ENCODE measurements around the gene CDC42BPB.

CDC42BPB gene, protein sequence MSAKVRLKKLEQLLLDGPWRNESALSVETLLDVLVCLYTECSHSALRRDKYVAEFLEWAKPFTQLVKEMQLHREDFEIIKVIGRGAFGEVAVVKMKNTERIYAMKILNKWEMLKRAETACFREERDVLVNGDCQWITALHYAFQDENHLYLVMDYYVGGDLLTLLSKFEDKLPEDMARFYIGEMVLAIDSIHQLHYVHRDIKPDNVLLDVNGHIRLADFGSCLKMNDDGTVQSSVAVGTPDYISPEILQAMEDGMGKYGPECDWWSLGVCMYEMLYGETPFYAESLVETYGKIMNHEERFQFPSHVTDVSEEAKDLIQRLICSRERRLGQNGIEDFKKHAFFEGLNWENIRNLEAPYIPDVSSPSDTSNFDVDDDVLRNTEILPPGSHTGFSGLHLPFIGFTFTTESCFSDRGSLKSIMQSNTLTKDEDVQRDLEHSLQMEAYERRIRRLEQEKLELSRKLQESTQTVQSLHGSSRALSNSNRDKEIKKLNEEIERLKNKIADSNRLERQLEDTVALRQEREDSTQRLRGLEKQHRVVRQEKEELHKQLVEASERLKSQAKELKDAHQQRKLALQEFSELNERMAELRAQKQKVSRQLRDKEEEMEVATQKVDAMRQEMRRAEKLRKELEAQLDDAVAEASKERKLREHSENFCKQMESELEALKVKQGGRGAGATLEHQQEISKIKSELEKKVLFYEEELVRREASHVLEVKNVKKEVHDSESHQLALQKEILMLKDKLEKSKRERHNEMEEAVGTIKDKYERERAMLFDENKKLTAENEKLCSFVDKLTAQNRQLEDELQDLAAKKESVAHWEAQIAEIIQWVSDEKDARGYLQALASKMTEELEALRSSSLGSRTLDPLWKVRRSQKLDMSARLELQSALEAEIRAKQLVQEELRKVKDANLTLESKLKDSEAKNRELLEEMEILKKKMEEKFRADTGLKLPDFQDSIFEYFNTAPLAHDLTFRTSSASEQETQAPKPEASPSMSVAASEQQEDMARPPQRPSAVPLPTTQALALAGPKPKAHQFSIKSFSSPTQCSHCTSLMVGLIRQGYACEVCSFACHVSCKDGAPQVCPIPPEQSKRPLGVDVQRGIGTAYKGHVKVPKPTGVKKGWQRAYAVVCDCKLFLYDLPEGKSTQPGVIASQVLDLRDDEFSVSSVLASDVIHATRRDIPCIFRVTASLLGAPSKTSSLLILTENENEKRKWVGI (N-terminal part only)

DNA sequence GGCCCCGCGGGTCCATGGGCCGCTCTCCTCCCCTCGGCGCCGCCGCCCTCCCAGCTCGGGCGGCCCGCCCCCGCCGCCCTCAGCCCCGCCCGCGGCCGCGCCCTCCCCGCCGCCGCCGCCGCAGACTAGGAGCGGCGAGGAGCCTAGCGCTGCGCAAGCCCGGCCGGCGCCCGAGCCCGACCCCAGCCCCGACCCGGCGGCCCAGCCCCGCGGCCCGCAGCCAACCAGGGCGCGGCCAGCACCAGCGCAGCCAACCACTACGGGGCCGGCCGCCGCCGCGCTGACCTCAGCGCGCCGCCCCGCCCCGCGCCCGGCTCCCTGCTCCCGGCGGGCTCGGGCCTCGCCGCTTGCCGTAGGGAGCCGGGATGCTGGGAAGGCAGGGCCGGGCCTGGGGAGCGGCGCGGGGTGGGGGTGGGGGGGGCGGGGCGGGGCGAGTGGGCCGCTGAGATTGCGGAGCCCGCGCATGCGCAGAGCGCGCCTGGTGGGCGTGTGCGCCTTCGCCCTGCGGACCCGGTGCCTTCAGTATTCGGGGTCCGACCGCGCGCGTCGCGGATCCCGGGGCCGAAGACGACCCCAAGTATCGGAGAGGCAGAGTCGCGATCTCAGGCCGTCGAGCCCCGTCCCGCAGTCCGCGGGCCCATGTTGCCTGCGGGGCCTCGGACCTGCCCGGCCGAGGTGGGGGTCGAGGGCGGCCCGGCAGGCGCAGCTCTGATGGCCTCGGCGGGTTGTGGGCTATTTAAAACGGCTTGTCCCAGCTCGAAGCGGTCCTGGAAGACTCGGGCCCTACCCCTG lies at the start of gene CDC42BPB:
CDC42BPB (minus strand) TSS at position 178 of the 792 bp plus-strand sequence. CDS start 376 bp downstream, outside the sequence.
- no peak for DNase-seq

DNA sequence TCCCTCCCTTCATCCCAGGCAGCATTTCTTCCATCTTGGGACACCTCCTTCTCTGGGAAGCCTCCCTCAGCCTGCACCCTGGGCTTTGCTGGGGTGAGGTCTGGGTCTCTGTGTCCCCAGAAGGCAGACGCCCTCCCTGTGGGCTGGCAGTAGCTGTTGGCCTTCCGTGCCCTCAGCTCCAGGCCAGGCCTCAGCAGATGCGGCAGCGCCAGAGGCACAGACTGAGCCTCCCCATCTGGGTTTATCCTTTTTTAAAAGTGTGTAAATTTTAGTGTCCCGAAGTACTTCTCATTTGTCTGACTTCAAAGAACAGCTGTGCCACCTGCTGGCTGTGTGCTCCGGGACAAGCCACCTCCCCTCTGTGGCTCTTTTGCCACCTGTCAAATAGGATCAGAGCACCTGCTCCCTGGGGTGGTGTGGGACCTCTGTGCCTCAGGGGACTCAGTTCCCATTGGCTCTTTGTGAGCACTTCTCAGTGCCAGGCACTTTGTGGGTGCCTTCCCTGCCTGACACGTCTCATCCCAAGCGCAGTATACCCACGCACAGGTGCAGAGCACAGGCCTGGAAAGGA lies 48.3 kb upstream of the CDC42BPB start:
- no peak for DNase-seq

DNA sequence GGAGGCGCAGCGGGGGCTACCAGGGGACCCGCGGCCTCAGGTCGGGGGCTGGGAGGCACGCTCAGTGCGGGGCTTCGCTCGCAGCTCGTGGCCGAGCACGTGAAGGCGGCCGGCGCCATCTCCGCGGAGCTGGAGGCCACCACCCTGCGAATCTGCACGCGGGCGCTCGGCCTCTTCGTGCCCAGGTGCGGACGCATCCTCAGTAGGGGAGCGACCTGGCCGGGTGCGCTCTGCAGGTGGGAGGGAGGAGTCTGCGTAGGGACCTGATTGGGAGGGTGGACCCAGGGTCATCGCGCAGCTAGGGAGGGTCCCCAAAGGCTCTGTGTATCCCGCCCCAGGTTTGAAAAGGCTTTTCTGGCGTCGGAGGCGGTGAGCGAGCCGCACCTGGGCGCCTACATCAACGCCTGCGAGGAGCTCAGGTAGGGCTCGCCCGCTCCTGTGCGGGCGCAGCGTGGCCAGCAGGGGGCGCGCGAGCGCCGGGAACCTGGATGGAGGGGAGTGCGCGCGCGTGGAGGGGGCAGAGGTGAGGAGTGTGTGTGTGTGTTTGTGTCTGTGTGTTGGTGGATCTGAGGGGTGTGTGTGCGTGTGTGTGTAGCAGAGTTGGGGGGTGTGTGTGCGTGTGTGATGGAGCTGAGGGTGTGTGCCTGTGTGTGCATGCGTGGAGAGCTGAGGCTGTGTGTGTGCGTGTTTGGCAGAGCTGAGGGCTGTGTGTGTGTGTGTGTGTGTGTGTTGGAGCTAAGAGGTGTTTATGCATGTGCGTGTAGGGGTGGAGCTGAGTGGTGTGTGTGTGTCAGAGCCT lies 47.5 kb upstream of the CDC42BPB start:
- DNase-seq = peak; percentile 31

DNA sequence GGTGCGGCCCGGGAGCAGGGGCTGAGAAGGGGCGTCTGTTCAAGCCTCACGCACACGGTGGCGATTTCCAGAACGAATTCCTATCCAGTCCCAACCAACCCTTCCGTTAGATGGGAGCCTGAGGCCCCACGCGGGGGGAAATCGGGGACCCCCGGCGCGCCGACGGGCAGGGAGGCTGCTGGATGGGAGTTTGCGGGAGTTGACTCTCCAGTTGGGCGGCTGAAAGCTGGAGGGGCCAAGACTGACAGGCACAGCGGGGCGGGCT lies 47.0 kb upstream of the CDC42BPB start:
- no peak for DNase-seq

DNA sequence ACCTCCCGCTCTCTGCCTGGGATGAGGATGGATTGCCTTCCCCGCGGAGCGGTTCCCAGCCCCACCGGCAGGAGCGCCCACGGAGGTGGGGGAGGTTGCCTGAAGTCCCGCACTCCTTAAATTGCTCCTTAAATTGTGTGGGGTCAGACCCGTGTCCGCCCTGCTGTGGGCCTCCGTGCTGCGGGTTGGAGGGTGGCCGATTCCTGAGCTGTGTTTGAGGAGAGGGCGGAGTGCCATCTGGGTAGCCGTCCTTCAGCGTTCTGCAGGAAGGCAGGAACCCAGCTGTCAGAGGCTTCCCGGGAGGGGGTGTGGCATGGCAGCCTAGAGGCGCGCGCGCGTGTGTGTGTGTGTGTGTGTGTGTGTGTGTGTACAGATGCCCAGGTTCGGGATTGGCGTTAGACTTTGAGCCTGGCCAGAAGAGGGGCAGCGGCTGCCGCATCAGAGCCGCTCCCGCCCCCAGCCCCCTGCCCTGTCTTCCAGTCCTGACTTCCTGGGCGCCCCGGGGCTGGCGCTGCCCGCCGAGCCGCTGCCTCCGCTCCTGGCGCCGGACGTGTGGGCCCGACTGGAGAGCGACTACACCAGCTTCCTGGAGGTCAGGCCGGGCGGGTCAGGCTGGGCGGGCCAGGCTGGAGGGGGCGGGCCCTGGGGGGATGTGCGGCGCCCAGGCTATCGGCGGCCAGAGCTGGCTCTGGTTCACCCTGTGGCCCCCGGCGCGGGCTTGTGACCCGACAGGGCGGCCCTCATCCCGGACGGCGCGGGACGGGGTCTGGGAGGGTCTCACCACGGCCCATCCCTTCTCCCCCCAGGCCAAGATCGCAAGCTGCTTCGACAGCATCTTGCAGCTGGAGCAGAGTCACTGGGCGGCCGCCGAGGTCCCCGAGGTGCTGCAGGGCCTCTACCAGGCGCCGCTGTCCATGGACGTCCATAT lies 46.4 kb upstream of the CDC42BPB start:
- no peak for DNase-seq

DNA sequence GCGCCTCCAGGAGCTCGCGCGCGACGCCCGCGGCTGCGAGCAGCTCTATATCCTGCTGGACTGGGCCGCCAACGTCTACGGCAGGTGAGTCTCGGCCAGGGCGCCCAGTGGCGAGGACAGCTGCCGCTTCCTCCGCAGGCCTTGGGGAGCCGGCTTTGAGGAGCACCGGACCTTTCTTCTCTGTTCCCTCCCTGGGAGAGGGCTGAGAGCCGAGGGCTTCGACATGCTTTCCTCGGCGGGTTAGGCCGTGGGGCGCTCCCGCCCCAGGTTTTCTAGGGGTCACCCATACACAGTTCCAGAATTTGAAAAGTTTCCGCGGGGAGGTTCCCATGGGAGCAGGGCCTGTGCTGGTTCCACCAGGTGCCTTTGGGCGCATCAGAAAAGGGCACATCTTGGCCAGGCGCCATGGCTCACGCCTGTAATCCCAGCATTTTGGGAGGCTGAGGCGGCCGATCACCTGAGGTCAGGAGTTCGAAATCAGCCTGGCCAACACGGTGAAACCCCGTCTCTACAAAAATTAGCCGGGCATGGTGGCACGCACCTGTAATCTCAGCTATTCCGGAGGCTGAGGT lies 45.4 kb upstream of the CDC42BPB start:
- no peak for DNase-seq

DNA sequence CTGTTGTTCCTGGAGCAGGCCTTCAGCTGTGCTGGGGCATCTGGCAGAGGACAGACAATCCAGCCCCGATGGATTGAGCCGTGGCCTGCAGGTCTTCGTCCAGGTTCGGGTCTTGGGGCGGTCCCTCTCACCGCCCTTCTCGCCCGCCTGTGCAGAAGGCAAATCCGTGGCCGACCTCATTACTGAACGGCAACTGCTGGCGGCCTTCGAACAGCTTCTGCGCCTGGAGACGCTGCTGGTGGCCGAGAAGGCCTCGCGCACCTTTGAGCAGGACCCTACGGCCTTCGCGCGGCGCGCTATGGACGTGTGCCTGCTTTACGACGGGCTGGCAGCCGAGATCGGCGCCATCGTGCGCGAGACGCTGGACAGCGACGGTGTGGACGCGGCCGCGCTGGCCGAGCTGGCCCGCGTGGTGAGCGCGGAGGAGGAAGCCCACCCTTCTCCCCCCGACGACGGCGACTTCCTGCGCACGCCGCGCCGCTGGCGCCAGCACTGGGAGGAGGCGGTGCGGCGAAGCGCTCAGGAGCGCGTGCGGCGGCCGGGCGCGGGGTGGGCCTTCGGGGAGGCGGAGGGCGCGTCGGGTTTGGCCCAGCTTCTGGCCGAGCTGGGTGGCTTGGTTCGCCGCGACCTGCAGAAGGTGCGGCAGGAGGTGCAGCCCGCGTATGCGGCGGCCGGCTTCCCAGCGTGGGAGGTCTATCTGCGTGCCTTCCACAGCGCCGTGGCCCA lies 44.8 kb upstream of the CDC42BPB start:
- DNase-seq = no peak

DNA sequence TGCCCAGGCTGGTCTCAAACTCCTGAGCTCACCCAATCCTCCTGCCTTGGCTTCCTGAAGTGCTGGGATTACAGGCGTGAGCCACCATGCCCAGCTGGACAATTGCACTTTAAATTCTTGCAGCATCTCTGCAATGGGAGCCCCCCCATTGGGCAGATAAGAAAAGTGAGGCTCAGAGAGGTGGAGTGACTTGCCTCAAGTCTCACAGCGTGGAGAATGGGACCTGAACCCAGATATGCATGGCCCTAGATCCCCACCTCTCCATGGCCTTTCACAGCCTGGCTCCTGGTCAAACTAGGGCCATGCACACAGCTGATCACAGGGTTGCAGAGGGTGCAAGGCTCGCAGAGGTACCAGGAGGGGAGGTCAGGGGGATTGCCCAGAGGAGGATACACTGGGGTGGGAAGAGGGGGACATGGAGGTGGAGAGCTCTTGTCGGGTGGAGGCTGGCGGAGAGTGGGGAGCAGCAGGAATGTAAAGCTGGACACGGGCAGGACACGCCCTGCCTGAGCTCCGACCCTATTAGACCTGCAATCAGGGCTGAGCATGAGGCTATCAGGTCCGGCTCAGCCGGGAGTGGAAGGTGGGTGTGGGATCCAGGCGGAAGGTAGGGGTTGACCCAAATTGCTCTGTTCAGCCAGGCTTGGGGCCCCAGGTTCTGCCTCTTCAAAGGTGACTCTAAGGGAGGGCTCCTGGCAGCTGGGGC lies 44.1 kb upstream of the CDC42BPB start:
- no peak for DNase-seq

DNA sequence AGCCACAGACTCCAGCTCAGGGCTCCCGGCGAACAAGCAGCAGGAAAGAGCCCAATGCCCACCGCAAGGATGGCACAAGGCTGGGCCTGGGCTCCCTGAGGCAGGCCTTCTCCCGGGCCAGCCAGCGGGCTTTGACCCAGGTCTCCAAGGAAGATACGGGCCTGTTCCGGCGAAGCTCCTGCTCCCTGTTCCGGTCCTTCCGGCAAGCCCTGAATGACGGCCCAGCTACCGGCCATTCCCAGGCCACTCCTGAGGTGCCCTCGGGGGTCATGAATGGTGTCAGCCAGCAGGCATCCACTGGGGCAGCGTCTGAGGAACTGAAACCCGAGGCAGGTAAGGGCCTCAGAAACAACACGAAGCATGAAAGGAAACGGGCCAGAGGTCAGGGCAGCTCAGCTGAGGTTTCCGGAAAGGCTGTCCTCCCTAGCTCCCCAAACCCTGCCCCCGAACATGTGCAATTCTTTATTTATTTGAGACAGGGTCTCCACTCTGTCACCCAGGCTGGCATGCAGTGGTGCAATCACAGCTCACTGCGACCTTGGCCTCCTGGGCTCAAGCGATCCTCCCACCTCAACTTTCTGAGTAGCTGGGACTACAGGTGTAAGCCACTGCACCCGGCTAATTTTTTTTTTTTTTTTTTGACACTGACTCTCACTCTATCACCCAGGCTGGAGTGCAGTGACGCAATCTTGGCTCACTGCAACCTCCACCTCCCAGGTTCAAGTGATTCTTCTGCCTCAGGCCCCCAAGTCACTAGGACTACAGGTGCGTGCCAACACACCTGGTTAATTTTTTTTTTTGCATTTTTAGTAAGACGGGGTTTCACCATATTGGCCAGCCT lies 43.2 kb upstream of the CDC42BPB start:
- DNase-seq = no peak

DNA sequence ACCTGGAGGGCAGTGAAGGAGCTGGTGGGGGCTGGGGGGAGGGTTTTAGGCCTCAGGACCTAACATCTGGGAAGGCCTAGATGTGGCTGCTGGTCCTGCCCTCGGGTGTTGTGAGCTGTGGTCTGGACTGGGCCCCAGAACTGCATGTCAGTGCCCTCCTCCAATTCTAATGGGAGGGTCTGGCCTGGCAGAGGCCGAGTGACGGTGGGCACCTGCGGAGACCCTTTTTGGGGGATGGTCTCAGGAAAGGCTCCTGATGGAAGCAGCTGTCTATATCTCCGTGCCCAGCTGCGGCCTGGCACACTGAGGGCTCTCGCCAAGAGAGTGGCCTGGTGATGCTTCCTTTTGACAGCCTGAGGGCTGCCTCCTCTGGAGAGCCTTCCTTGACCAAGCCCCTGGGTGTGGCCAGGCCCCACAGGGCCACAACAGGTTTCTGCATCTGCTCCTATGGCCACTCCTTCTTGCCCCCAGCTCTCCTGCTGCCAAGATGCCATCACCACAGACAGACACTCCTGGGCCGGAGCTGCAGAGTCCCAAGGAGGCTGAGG lies 42.5 kb upstream of the CDC42BPB start:
- DNase-seq = no peak

DNA sequence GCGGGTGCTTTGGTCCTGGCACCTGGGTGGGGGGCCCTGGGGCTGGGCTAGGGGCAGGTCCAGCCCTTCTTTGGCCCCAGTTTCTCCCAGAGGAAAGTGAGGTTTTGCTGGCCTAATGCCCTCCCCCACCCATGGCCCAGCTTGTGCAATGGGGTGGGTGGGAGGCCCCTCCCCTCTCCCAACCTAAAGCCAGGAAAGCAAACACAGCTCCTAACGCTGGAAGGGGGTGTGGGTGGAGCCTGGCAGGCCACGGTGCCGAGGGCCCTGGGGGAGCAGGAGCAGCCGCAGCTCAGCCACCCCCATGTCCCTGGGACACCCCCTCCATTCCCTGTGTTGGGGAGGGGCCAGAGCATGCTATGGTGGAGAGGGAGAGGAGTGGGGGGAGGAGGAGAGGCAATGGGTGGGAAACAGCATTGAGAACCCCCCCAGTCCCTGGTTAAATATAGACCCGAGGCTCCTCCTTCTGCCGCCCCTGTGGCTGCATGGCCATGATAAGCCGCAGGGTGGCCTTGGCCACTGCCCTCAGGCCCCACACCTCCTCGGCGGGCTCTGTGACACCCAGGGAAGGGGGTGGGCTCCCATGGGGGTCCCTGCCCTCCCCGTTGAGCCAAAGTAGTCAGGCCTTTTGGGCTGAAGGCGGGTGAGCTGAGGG lies 41.9 kb upstream of the CDC42BPB start:
- DNase-seq = no peak

DNA sequence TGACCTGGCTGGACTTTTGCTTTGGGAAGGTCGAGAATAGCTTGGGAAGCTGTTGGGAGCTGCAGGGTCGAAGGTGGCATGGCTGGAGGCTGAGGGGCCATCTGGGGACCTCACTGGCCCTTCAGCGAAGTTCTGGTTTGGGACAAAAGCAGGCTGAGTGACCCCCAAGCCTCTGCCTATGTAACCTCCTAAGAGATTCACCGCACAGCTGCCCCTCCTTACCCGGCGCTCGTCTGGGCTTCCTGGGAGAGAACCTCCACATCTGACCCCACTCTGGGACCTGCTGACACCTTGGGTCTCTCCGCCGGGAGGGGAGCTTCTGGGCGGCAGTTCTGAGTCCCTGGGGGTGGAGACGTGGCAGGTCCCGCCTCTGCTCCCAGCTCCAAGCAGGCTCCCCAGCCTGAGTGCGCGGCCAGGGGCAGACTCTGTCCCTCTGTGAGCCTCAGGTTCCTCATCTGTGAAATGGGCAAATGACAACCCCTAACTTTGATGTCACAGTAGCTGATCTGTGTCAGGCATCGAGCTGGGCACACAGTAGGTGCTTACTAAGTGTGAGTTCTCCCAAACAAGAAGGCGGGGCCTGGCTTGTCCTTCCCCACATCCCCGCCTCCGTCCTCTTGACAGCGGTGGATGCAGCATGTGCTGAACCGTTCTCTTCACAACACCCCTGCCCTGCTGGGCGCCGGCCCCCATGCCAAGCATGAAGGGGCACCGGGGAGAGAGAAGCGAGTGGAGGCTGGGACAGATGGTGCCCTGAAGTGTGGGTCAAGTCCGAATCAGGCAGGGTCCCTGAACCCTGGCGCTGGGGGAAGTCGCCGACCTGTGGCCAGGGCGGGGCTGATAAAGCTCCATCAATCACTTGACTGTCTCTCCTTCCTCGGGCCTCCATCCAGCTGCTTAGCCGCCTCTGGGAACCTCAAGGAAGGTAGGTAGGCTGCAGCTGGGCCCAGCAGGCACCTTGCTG lies 40.9 kb upstream of the CDC42BPB start:
- no peak for DNase-seq

DNA sequence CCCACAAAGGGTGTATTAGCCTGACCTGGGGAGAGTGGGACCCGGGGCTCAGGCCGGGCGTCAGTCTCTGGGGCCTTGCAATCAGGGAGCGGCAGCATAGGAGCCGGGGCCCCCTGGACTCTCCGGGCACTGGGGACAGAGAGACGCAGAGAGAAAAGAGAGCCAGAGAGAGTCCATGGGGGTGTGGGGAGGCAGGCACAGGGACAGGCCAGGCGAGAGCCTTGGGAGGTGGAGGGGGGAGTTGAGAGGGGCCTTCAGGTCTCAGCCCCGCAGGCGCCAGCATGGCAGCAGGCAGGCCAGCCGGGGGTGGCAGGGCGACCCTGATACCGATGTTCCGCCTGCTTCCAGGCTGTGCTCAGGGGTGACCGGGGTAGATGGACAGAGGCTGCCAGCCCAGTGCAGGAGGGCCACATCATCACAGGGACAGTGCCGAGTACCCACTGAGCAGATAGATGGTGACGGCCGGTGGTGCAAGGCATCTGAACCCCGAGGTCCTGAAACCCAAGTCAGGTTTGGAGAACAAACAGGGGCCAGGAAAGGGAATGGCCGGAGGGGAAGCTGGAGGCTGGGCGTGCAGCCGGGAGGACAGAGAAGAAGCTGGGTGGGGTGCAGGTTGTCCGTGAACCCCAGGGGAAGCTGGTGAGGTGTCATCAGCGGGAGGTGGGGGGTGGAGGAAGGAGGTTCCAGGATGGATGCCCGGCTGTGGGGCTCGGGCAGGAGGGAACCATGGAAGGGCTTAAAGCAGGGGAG lies 40.1 kb upstream of the CDC42BPB start:
- no peak for DNase-seq

DNA sequence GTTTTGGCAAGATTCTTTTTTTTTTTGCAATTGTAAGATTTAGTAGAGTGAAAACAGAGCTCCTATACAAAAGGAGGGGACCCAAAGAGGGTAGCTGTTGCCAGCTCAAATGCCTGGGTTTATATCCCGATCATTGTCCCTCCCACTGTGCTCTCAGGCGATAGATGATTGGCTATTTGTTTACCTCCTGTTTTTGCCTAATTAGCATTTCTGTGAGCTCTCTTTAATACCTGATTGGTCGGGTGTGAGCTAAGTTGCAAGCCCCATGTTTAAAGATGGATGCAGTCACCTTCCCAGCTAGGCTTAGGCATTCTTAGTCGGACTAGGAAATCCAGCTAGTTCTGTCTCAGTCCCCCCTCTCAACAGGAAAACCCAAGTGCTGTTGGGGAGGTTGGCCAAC lies 39.0 kb upstream of the CDC42BPB start:
- no peak for DNase-seq

All from NK-92 treated with Interleukin-12 subunit alpha and Interleukin-12 subunit beta, amount 100 ng/mL, for 24 hours (cell line).